Right atrium auricular region (tissue), 2 donors: ENCODE measurements around the gene NEDD9. TPM values are rescaled to one million over a fixed set of nuclear protein-coding genes. Genes with fewer than 3 reads are reported as not detected.
A peak's percentile ranks its signal among the peaks of the same experiment; 100 is the strongest.

Experiments used
- DNase-seq: peaks from one replicate; pipeline ENCODE4 v3.0.0-alpha.2; 2019; ENCODE audit warnings: low spot score
- H3K27ac ChIP-seq, 2 donors: fragments of 200-600 bp; sonication (generic); 1 replicate in 1 of 2; 2 replicates in 1 of 2; pipeline ENCODE4 v1.5.1; 2016 to 2019
- H3K27me3 ChIP-seq, 2 donors: fragments of 200-600 bp; sonication (generic); one replicate each; pipeline versions ENCODE4 v1.5.1 to v1.6.0; 2017 to 2019
- H3K36me3 ChIP-seq: fragments of 200-600 bp; sonication (generic); one replicate; pipeline ENCODE4 v1.5.1; 2016
- H3K4me1 ChIP-seq, 2 donors: fragments of 200-600 bp; sonication (generic); one replicate each; pipeline versions ENCODE4 v1.5.1 to v1.6.0; 2017 to 2019
- H3K4me3 ChIP-seq, 2 donors: fragments of 200-600 bp; sonication (generic); 1 replicate in 1 of 2; 2 replicates in 1 of 2; pipeline ENCODE4 v1.5.1; 2017 to 2019; ENCODE audit warnings: mild to moderate bottlenecking in 1 of 2, moderate library complexity in 1 of 2
- H3K9me3 ChIP-seq, 2 donors: fragments of 200-600 bp; sonication (generic); one replicate each; pipeline ENCODE4 v1.5.1; 2019
- total RNA-seq, 2 donors: library from RNA; depleted of rRNA; stranded (reverse); fragments of >200 nt; gene quantifications; one replicate each; pipeline ENCODE4 v1.1.0, GENCODE V29; 2016
- TF ChIP-seq, protein P1 (sequence below), 2 donors: fragments of 200-600 bp; sonication (generic); IDR thresholded peaks; one replicate each; pipeline ENCODE4 v1.5.1; 2019; ENCODE audit warnings: antibody characterized with exemption in 2 of 2

The NEDD9 gene
- total RNA-seq, 2 donors from 2014 or later = 47.3 to 56.2 TPM

DNA sequence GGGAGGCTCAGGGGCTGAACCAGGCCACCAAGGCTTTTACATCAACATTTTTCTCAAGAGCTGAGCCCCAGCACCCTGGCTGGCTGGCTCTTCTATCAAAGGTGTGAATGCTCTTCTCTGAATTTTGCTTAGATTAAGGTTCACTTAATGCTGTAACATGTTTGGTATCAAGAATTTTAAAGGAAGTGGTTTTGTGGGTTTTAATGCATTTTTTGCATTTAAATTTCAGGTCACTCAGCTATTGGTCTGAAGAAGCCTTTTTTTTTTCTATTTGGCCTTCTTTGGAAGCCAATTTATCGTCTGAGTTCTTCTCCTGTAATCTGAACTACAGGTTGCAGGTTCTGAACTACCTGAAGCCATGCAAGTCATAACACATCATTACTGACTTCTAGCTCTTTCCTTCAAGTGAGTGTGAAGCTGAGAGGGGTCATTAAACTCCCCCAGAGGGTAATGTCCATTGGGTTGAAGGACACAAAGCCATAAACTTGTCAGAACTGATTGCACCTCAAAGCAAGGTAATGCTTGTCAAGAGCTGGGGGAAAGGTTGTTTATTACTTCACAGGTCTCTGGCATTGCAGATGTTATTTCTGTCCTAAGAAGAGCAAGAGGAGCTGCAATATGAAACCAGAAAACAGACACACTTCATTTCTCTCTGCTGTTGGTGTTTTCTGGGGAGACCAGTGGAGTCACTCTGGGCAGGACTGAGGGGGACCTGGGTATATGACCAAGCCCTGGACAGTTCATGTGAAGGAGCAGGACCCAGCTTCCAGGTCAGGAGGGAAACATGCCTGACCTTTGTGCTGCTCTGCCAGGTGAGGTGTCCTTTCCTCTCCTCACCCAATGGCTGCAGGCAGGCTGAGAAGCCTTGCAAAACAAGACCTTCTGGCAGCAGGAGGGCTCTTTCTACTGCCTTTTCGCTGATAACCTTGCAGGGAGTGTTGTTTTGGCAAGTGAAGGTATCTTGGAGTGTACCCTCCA lies 26.1 kb upstream of the NEDD9 start:
- TF ChIP-seq, protein P1, sequence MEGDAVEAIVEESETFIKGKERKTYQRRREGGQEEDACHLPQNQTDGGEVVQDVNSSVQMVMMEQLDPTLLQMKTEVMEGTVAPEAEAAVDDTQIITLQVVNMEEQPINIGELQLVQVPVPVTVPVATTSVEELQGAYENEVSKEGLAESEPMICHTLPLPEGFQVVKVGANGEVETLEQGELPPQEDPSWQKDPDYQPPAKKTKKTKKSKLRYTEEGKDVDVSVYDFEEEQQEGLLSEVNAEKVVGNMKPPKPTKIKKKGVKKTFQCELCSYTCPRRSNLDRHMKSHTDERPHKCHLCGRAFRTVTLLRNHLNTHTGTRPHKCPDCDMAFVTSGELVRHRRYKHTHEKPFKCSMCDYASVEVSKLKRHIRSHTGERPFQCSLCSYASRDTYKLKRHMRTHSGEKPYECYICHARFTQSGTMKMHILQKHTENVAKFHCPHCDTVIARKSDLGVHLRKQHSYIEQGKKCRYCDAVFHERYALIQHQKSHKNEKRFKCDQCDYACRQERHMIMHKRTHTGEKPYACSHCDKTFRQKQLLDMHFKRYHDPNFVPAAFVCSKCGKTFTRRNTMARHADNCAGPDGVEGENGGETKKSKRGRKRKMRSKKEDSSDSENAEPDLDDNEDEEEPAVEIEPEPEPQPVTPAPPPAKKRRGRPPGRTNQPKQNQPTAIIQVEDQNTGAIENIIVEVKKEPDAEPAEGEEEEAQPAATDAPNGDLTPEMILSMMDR (IDR thresholded peaks at IDR 0.05) = no peak
- Histone ChIP-seq H3K36me3 (no peaks in the 10 kb centered on the region), H3K27me3 (no peaks in the 10 kb centered on the region), H3K4me3 (no peak overlapping the region), H3K4me1 (peaks cover 0 to 17% of the 10 kb centered on the region in 2 donors), H3K9me3 (no peaks in the 10 kb centered on the region), H3K27ac (no peak overlapping the region)
- DNase-seq = no peak

DNA sequence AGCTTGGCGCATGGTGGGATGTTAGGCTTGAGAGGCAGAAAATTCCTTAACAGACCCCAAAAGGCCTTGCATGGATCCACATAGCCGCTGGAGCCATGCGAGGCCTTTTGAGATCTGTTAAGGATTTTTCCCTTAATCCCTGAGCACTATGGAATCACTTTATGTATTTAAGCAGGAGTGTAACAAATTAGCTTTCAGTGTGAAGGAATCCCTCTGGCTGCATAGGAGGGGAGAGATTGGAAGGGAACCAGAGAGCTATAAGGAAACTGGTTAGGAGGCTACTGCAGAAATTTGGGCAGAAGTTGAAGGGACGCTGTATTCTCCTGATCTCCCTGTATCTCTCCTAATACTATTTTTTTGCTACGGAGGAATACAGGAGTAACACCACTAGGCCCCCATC lies 23.1 kb upstream of the NEDD9 start:
- H3K27ac ChIP-seq = no peak overlapping the region
- no peak for DNase-seq
- no peak overlapping the region for H3K4me3 ChIP-seq
- no peaks in the 10 kb centered on the region for H3K27me3 ChIP-seq
- no peaks in the 10 kb centered on the region for H3K36me3 ChIP-seq
- H3K9me3 ChIP-seq = no peaks in the 10 kb centered on the region
- H3K4me1 ChIP-seq = peaks cover 0 to 23% of the 10 kb centered on the region in 2 donors
- TF ChIP-seq, protein P1 (IDR thresholded peaks at IDR 0.05) = no peak

DNA sequence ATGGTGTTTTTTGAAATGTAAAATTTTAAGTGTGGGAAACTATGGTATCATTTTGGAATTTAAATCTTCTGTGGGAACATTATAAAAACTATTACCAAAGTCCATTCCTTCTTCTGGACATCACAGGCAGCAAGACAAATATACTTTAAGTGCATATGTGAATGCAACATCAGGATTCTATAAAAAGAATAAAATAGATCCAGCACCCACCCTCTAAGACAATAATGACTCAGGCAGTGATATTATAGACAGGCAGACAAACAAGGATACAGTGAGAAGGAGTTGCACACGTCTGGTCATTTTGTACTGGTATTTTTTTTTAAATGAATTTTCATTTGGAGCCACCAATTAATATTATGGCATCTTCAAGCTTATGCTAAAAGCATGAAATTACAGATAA lies 21.1 kb upstream of the NEDD9 start:
- H3K4me1 ChIP-seq = peaks cover 0 to 23% of the 10 kb centered on the region in 2 donors
- H3K36me3 ChIP-seq = no peaks in the 10 kb centered on the region
- H3K4me3 ChIP-seq = no peak overlapping the region
- no peak for DNase-seq
- TF ChIP-seq, protein P1 (IDR thresholded peaks at IDR 0.05) = no peak
- H3K27ac ChIP-seq = no peak overlapping the region
- H3K9me3 ChIP-seq = peaks cover 0 to 4% of the 10 kb centered on the region in 2 donors
- H3K27me3 ChIP-seq = no peaks in the 10 kb centered on the region

DNA sequence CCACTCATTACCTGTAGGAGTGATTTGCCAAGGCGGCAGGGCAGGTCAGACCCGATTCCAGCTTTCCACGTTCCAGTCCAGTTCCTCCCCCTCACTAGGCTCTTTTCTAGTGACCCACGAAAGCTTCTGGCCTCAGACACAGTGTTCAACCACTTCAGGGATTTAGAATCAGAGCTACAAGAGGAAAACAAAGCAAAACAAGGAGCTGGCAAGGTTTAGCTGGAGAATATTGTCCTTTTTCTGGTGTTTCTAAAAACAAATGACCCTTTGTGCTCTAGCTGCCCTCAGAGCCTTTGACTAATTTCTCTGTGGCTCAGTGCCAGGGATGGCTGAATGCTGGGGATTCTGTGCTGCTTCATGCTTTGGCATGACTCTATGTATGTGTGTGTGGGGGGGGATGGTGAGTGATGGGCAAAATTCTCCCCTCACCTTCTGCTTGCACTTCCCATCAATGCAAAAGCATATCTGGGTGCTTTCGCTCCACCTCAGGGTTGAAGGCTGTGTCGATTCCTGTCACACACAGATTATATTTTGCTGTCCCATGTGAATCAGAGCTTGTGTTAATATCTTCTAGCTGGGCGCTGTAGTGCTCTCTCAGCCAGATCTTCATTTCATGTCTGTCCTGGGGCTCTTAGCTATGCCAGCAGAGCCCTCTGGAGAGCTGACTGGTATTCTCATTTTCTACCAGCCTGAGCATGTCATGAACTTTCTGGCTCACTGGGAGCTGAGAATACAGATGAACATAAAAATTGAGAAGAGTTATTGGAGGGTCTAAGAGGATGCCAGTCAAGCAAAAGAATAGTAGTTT lies 19.3 kb upstream of the NEDD9 start:
- H3K4me1 ChIP-seq = peaks cover 0 to 23% of the 10 kb centered on the region in 2 donors
- H3K36me3 ChIP-seq = no peaks in the 10 kb centered on the region
- peak; percentile 83 for DNase-seq
- H3K4me3 ChIP-seq = no peak overlapping the region
- H3K9me3 ChIP-seq = peaks cover 0 to 4% of the 10 kb centered on the region in 2 donors
- no peaks in the 10 kb centered on the region for H3K27me3 ChIP-seq
- TF ChIP-seq, protein P1 (IDR thresholded peaks at IDR 0.05) = no peak
- peak overlapping the region; percentile 66 to 69 for H3K27ac ChIP-seq

DNA sequence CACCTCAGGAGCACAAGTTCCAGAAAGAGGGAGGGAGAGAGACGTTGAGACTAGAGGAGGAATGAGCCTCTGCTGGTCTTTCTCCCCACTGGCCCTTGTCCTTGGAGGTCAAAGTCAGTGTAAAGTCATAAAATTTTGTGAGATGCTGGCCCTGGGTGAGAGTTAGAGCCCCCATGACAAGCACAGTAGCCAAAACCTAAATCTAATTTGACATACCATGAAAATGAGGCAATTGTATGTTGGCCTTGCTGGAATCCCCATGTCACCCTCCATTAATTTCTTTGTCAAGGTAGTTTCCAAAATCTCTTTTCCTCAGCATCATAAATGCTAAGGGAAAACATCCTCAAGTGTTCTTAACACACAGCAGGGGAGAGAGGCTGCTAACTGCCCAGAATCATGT lies 17.6 kb upstream of the NEDD9 start:
- no peak for DNase-seq
- Histone ChIP-seq H3K27me3 (no peaks in the 10 kb centered on the region), H3K9me3 (peaks cover 0 to 4% of the 10 kb centered on the region in 2 donors), H3K36me3 (no peaks in the 10 kb centered on the region), H3K4me1 (peaks cover 0 to 28% of the 10 kb centered on the region in 2 donors), H3K4me3 (no peak overlapping the region), H3K27ac (no peak overlapping the region)
- TF ChIP-seq, protein P1 (IDR thresholded peaks at IDR 0.05) = no peak
